Measurements from ENCODE around the gene KLHL15. TPM values are rescaled to one million over a fixed set of nuclear protein-coding genes. Genes with fewer than 3 reads are reported as not detected.

Gene KLHL15
- total and polyA plus RNA-seq, 2 of the 13 experiments (the other 11 are each of a cell fraction or from before 2014, with no cell fraction given): 2.8 to 5.5 TPM

DNA sequence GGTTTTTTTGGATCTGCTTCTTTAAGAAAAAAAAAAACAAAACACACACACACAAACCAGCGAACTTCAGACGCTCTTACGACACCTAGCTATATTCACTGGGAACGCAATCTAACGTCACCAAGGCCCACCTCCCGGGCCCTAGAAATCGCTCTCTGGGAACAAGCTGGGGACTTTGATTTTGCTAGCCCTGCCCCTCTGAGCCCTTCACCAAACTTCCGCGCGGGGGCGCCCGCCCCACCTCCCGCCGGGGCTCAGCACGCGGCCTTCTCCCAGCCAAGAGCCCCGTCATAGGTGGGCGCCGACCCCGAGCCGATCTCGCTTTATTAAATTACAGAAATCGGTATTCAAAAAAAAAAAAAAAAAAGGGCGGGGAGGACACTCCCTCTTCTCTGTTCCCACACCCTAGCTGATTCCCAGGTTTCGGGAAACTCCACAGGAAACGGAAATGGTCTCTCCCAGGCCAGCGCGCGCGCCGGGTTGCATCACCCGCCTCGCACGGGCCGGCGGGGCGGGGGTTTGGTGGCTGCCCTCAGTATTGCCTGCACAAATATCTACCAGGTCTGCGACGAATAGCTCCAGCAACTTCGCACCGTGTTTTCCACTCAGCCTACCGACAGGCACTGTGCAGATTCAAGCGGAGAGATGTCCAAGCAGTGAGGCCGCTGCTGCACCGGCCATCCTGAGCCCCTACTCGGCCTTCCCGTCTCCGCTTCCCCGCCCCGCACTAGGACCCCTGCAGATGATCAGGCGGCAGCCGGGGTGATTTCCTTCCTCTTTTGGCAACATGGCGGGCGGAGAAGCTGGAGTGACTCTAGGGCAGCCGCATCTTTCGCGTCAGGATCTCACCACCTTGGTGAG, 27.4 kb upstream of the KLHL15 start, which contains the start of gene EIF2S3 (continued):
- TF ChIP-seq HNRNPK (IDR thresholded peaks at IDR 0.05; ENCODE audit: low read depth, low read length, poor library complexity, severe bottlenecking): no peak
- no peak for TF ChIP-seq ZNF7 (CRISPR knock-in tag; IDR thresholded peaks at IDR 0.05)
- TF ChIP-seq, protein P1, sequence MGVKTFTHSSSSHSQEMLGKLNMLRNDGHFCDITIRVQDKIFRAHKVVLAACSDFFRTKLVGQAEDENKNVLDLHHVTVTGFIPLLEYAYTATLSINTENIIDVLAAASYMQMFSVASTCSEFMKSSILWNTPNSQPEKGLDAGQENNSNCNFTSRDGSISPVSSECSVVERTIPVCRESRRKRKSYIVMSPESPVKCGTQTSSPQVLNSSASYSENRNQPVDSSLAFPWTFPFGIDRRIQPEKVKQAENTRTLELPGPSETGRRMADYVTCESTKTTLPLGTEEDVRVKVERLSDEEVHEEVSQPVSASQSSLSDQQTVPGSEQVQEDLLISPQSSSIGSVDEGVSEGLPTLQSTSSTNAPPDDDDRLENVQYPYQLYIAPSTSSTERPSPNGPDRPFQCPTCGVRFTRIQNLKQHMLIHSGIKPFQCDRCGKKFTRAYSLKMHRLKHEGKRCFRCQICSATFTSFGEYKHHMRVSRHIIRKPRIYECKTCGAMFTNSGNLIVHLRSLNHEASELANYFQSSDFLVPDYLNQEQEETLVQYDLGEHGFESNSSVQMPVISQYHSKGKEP (CRISPR knock-in tag; IDR thresholded peaks at IDR 0.05): no peak
- TF ChIP-seq ARNT2 (CRISPR knock-in tag; IDR thresholded peaks at IDR 0.05; ENCODE audit: low read depth): no peak
- peak; percentile 65; the same call in 1 of the 2 replicates for TF ChIP-seq CREB1 (IDR thresholded peaks at IDR 0.05)
- TF ChIP-seq CREB1 (CRISPR knock-in tag; IDR thresholded peaks at IDR 0.05): peak; percentile 77
- TF ChIP-seq HNF4G (IDR thresholded peaks at IDR 0.05; ENCODE audit: borderline replicate concordance, low read depth, low read length): peak; percentile 29; the same call in 1 of the 2 replicates
- no peak for TF ChIP-seq HNF4G (CRISPR knock-in tag; IDR thresholded peaks at IDR 0.05; ENCODE audit: borderline replicate concordance, low read depth)
- TF ChIP-seq, protein P2, sequence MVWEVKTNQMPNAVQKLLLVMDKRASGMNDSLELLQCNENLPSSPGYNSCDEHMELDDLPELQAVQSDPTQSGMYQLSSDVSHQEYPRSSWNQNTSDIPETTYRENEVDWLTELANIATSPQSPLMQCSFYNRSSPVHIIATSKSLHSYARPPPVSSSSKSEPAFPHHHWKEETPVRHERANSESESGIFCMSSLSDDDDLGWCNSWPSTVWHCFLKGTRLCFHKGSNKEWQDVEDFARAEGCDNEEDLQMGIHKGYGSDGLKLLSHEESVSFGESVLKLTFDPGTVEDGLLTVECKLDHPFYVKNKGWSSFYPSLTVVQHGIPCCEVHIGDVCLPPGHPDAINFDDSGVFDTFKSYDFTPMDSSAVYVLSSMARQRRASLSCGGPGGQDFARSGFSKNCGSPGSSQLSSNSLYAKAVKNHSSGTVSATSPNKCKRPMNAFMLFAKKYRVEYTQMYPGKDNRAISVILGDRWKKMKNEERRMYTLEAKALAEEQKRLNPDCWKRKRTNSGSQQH (CRISPR knock-in tag; IDR thresholded peaks at IDR 0.05; ENCODE audit: low read depth): no peak
- TF ChIP-seq, protein P3, sequence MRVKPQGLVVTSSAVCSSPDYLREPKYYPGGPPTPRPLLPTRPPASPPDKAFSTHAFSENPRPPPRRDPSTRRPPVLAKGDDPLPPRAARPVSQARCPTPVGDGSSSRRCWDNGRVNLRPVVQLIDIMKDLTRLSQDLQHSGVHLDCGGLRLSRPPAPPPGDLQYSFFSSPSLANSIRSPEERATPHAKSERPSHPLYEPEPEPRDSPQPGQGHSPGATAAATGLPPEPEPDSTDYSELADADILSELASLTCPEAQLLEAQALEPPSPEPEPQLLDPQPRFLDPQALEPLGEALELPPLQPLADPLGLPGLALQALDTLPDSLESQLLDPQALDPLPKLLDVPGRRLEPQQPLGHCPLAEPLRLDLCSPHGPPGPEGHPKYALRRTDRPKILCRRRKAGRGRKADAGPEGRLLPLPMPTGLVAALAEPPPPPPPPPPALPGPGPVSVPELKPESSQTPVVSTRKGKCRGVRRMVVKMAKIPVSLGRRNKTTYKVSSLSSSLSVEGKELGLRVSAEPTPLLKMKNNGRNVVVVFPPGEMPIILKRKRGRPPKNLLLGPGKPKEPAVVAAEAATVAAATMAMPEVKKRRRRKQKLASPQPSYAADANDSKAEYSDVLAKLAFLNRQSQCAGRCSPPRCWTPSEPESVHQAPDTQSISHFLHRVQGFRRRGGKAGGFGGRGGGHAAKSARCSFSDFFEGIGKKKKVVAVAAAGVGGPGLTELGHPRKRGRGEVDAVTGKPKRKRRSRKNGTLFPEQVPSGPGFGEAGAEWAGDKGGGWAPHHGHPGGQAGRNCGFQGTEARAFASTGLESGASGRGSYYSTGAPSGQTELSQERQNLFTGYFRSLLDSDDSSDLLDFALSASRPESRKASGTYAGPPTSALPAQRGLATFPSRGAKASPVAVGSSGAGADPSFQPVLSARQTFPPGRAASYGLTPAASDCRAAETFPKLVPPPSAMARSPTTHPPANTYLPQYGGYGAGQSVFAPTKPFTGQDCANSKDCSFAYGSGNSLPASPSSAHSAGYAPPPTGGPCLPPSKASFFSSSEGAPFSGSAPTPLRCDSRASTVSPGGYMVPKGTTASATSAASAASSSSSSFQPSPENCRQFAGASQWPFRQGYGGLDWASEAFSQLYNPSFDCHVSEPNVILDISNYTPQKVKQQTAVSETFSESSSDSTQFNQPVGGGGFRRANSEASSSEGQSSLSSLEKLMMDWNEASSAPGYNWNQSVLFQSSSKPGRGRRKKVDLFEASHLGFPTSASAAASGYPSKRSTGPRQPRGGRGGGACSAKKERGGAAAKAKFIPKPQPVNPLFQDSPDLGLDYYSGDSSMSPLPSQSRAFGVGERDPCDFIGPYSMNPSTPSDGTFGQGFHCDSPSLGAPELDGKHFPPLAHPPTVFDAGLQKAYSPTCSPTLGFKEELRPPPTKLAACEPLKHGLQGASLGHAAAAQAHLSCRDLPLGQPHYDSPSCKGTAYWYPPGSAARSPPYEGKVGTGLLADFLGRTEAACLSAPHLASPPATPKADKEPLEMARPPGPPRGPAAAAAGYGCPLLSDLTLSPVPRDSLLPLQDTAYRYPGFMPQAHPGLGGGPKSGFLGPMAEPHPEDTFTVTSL (CRISPR knock-in tag; IDR thresholded peaks at IDR 0.05; ENCODE audit: borderline replicate concordance): no peak; the same call in 1 of the 2 replicates
- TF ChIP-seq HCFC1 (IDR thresholded peaks at IDR 0.05; ENCODE audit: low read depth, low read length): no peak
- TF ChIP-seq NRL (CRISPR knock-in tag; IDR thresholded peaks at IDR 0.05; ENCODE audit: borderline replicate concordance): peak; percentile 17; the same call in 1 of the 2 replicates
- no peak for TF ChIP-seq ZNF331 (CRISPR knock-in tag; IDR thresholded peaks at IDR 0.05)
- no peak; the same call in 1 of the 2 replicates for TF ChIP-seq KLF15 (CRISPR knock-in tag; IDR thresholded peaks at IDR 0.05; ENCODE audit: borderline replicate concordance)
- TF ChIP-seq NCOA1 (CRISPR knock-in tag; IDR thresholded peaks at IDR 0.05): no peak
- TF ChIP-seq ZNF234 (CRISPR knock-in tag; conservative IDR thresholded peaks at IDR 0.05): no peak
- TF ChIP-seq JARID2 (CRISPR knock-in tag; IDR thresholded peaks at IDR 0.05; ENCODE audit: insufficient replicate concordance): no peak
- no peak for TF ChIP-seq ZFP1 (CRISPR knock-in tag; IDR thresholded peaks at IDR 0.05)
- no peak for TF ChIP-seq MBD4 (IDR thresholded peaks at IDR 0.05; ENCODE audit: borderline replicate concordance, low read length)
- peak; percentile 79 for TF ChIP-seq BHLHE40 (IDR thresholded peaks at IDR 0.05; ENCODE audit: low read length)
- TF ChIP-seq KAT7 (CRISPR knock-in tag; IDR thresholded peaks at IDR 0.05; ENCODE audit: borderline replicate concordance): peak; percentile 12; the same call in 1 of the 2 replicates

Measured in HepG2 (cell line).